K562 (cell line): ENCODE measurements around the gene STMP1. TPM values are rescaled to one million over a fixed set of nuclear protein-coding genes. Genes with fewer than 3 reads are reported as not detected.

Experiments used
- ATAC-seq: fragments of 200-7000 bp; cut with Tn5 transposase; 3 replicates; pipeline ENCODE4 v1.9.1; 2020; ENCODE audit warnings: moderate library complexity
- BruUV-seq: library from RNA; stranded (reverse); fragments of 400-500 nt; replicated peaks from 2 replicates; lab custom pipeline; 2021; lab: Mats Ljungman, UMichigan
- CTCF ChIA-PET: fragments of 300-600 bp; formaldehyde crosslinking; extraction: SDS; loops from one replicate; lab custom pipeline; 2021; ENCODE audit warnings: low intra/inter-chr PET ratio; lab: Yijun Ruan, JAX
- POLR2A ChIA-PET: fragments of 300-600, 350-650 bp; sonication (Branson Sonifier 250); formaldehyde crosslinking; extraction: SDS; loops from one replicate; lab custom pipeline; 2021; ENCODE audit warnings: antibody characterized with exemption, inconsistent platforms; lab: Yijun Ruan, JAX
- DNase-seq, 4 experiments: peaks; one replicate each; pipeline versions ENCODE4 v3.0.0 to v3.0.0-alpha.2; 2011 to 2018; ENCODE audit warnings: low spot score in 3 of 4, mixed read lengths in 3 of 4; ENCODE audit errors: extremely low read depth in 1 of 4
- FAIRE-seq: peaks from 2 replicates; lab custom pipeline; 2011; peaks lifted over from hg19 to GRCh38; lab: Jason Lieb, UNC
- H2AFZ ChIP-seq: 2 replicates; pipeline ENCODE4 v1.6.0; 2011; ENCODE audit warnings: low read depth, low read length, control low read depth, inconsistent platforms
- H3K27ac ChIP-seq: fragments of 200-600 bp; 3 replicates; pipeline ENCODE4 v1.8.0; 2011; ENCODE audit warnings: low read depth, mild to moderate bottlenecking, control low read depth, inconsistent platforms, low read length, moderate library complexity, mixed read lengths; ENCODE audit errors: extremely low read depth
- H3K27me3 ChIP-seq, 2 experiments: fragments of 300-600 bp in 1 of 2; 2 replicates in 1 of 2; 3 replicates in 1 of 2; pipeline versions ENCODE4 v1.6.0 to v1.8.0; 2011; ENCODE audit warnings: inconsistent platforms in 2 of 2, low read length in 2 of 2, mild to moderate bottlenecking in 1 of 2, mixed read lengths in 1 of 2, moderate library complexity in 1 of 2; ENCODE audit not compliant: control insufficient read depth in 2 of 2, insufficient read depth in 2 of 2
- H3K36me3 ChIP-seq: fragments of 300-600 bp; 3 replicates; pipeline ENCODE4 v1.8.0; 2011; ENCODE audit warnings: mild to moderate bottlenecking, low read length, inconsistent platforms; ENCODE audit not compliant: control insufficient read depth, insufficient read depth
- H3K4me1 ChIP-seq, 2 experiments: fragments of 200-600 bp in 1 of 2; replicated peaks in 1 of 2; 2 replicates in 1 of 2; 3 replicates in 1 of 2; pipeline versions ENCODE4 v1.5.1 to v1.8.0; 2011; ENCODE audit warnings: inconsistent platforms in 2 of 2, low read length in 2 of 2, mild to moderate bottlenecking in 1 of 2, mixed read lengths in 1 of 2, moderate library complexity in 1 of 2; ENCODE audit not compliant: control insufficient read depth in 2 of 2, insufficient read depth in 2 of 2
- H3K4me2 ChIP-seq: 2 replicates; pipeline ENCODE4 v1.6.1; 2011; ENCODE audit warnings: low read length, control low read depth, inconsistent platforms, mixed read lengths; ENCODE audit not compliant: insufficient read depth
- H3K4me3 ChIP-seq: fragments of 200-600 bp; sonication (generic), shearing (Covaris generic); 2 replicates; pipeline ENCODE4 v1.5.1; 2016; ENCODE audit warnings: control low read depth, inconsistent platforms
- H3K79me2 ChIP-seq: fragments of 200-600 bp; 3 replicates; pipeline ENCODE4 v1.8.0; 2011; ENCODE audit warnings: low read length, inconsistent platforms; ENCODE audit not compliant: control insufficient read depth, insufficient read depth
- H3K9ac ChIP-seq, 2 experiments: 2 replicates each; pipeline versions ENCODE4 v1.6.0 to v1.6.1; 2011; ENCODE audit warnings: low read depth in 2 of 2, low read length in 2 of 2, control low read depth in 1 of 2, inconsistent platforms in 1 of 2, mild to moderate bottlenecking in 1 of 2, mixed read lengths in 1 of 2; ENCODE audit not compliant: insufficient read depth in 1 of 2
- H3K9me1 ChIP-seq: one replicate; pipeline ENCODE4 v1.6.0; 2011; ENCODE audit warnings: inconsistent platforms, mild to moderate bottlenecking, low read length, moderate library complexity; ENCODE audit not compliant: control insufficient read depth, insufficient read depth
- H3K9me3 ChIP-seq: replicated peaks from 2 replicates; pipeline ENCODE4 v1.5.1; 2011; ENCODE audit warnings: low read depth, low read length, inconsistent platforms; ENCODE audit not compliant: control insufficient read depth, insufficient read depth
- H4K20me1 ChIP-seq: replicated peaks from 2 replicates; pipeline ENCODE4 v1.6.1; 2011; ENCODE audit warnings: low read length, inconsistent platforms, mixed read lengths; ENCODE audit not compliant: control insufficient read depth, insufficient read depth
- FOS ChIP-seq: IDR thresholded peaks from 3 replicates; pipeline ENCODE4 v1.6.1; 2011; ENCODE audit not compliant: insufficient read length; ENCODE audit errors: extremely low read depth
- FUS ChIP-seq: fragments of 200-400 bp; formaldehyde crosslinking; optimal IDR thresholded peaks from 2 replicates; pipeline ENCODE3; 2017; ENCODE audit warnings: low read depth, low read length
- NONO ChIP-seq, 2 experiments: fragments of 200-400 bp in 1 of 2; fragments of 450-650 bp in 1 of 2; formaldehyde crosslinking in 1 of 2; IDR thresholded peaks; 2 replicates each; pipeline ENCODE4 v1.6.1; 2017; ENCODE audit warnings: low read depth in 2 of 2, mild to moderate bottlenecking in 2 of 2, moderate library complexity in 2 of 2, low read length in 1 of 2
- SRSF9 ChIP-seq: fragments of 200-400 bp; formaldehyde crosslinking; IDR thresholded peaks from 2 replicates; pipeline ENCODE4 v1.6.1; 2017; ENCODE audit warnings: low read depth, low read length, borderline replicate concordance
- TAL1 ChIP-seq: fragments of 450-650 bp; IDR thresholded peaks from 2 replicates; pipeline ENCODE4 v1.6.1; 2016; ENCODE audit warnings: mild to moderate bottlenecking
- ZHX1 ChIP-seq: fragments of 150-350 bp; conservative IDR thresholded peaks from 2 replicates; pipeline ENCODE4 v1.6.1; 2014; ENCODE audit warnings: low read length
- ZNF124 ChIP-seq: sonication (generic); formaldehyde crosslinking; IDR thresholded peaks from 2 replicates; pipeline ENCODE4 v1.8.1; 2022; ENCODE audit warnings: missing genetic modification reagents
- ZNF174 ChIP-seq: fragments of 250-450 bp; sonication (Bioruptor Pico); IDR thresholded peaks from 2 replicates; pipeline ENCODE4 v1.4.0; 2020; ENCODE audit warnings: mild to moderate bottlenecking
- ZNF3 ChIP-seq: fragments of 250-450 bp; sonication (Bioruptor Pico); IDR thresholded peaks from 2 replicates; pipeline ENCODE4 v1.5.0; 2021; ENCODE audit warnings: mild to moderate bottlenecking, moderate library complexity
- ZNF407 ChIP-seq: fragments of 450-650 bp; IDR thresholded peaks from 2 replicates; pipeline ENCODE4 v1.6.1; 2016; ENCODE audit warnings: low read depth
- WGBS: fragments of 100-300 bp; shearing (Covaris generic); methylation state at CpG from one replicate; pipeline ENCODE4 v1.1.6; 2016; ENCODE audit warnings: low coverage, mixed read lengths; ENCODE audit not compliant: insufficient coverage; ENCODE audit errors: missing lambda C conversion rate; 5-methylcytosine and 5-hydroxymethylcytosine counted together
- in situ Hi-C: fragments of 300-500 bp; cut with MboI; formaldehyde crosslinking; loops from 4 replicates; pipeline ENCODE4 v1.15.0; 2018; ENCODE audit warnings: inconsistent platforms, mixed read lengths
- intact Hi-C: fragments of 100-400 bp; cut with micrococcal nuclease; formaldehyde crosslinking; loops from 2 replicates; pipeline ENCODE4 v1.14.2; 2022
- polyA plus RNA-seq, 8 experiments: library from polyadenylated mRNA; depleted of rRNA in 4 of 8; stranded (reverse) in 5 of 8; unstranded in 3 of 8; fragments of >200 nt; fragmentation: Nextera tagmentation in 2 of 8; fragmentation: Illumina TruSeq in 1 of 8; extraction: Ambion mirVana in 2 of 8; extraction: Trizol in 1 of 8; gene quantifications; 2 replicates each; pipeline versions ENCODE4 v1.2.1 to v1.2.3, GENCODE V29; 2011 to 2014; ENCODE audit warnings: inconsistent platforms in 1 of 8, missing spikeins in 1 of 8
- total RNA-seq, 7 experiments: library from RNA; depleted of rRNA in 6 of 7; stranded (reverse); fragments of >200 nt in 6 of 7; fragmentation: Illumina TruSeq in 2 of 7; extraction: Trizol in 2 of 7; gene quantifications; 2 replicates each; pipeline versions ENCODE4 v1.2.1 to v1.2.3, GENCODE V29; 2011 to 2021; ENCODE audit warnings: low replicate concordance in 1 of 7

The STMP1 gene
- total and polyA plus RNA-seq, 9 of the 15 experiments (the other 6 are each of a cell fraction or from before 2014, with no cell fraction given): 10.6 to 249 (median 56.8) TPM

GRCh38 chr7:135620980-135621850, 41.1 kb upstream of the STMP1 start:
- H3K9me1 ChIP-seq: no peaks in the 10 kb centered on the region
- no peaks in the 10 kb centered on the region for H4K20me1 ChIP-seq
- no peak overlapping the region for H2AFZ ChIP-seq
- no peaks in the 10 kb centered on the region for H3K4me1 ChIP-seq
- no peak overlapping the region for H3K27ac ChIP-seq
- peak; percentile 39 to 73 (median 49) for DNase-seq
- in situ Hi-C loops: no loop called here
- POLR2A ChIA-PET: interaction anchor here (0.8 kb wide), 1 partner anchor 9 kb away, joined by 4 read pairs; no protein-coding TSS in a partner anchor
- WGBS: 79% methylated on average over 1 of the region's 1 CpG
- CTCF ChIA-PET: interaction anchor here (0.6 to 1.4 kb wide), 5 partner anchors 24 to 388 kb away, joined by 3 to 11 read pairs (median 5); no protein-coding TSS in a partner anchor
- intact Hi-C loops: loop anchor here (1.0 to 2.0 kb wide), 4 partner anchors 52 to 180 kb away; no protein-coding TSS in a partner anchor
- no peaks in the 10 kb centered on the region for H3K9me3 ChIP-seq
- no peak overlapping the region for H3K4me3 ChIP-seq
- ATAC-seq: peak; percentile 84
- peak; percentile 61 for FAIRE-seq
- H3K27me3 ChIP-seq: no peaks in the 10 kb centered on the region
- BruUV-seq: no TSS peak
- peaks cover 90% of the 10 kb centered on the region for H3K36me3 ChIP-seq
- H3K4me2 ChIP-seq: no peak overlapping the region
- H3K79me2 ChIP-seq: no peaks in the 10 kb centered on the region
- H3K9ac ChIP-seq: no peak overlapping the region
- TF ChIP-seq NONO (IDR thresholded peaks at IDR 0.05; ENCODE audit: low read depth in 2 of 2, low read length in 1 of 2) (no peak), ZNF124 (CRISPR knock-in tag) (no peak), ZNF407 (no peak), ZNF3 (CRISPR knock-in tag) (no peak), FOS (no peak), FUS (no peak), ZNF174 (no peak), ZHX1 (no peak), TAL1 (no peak), SRSF9 (no peak)
